Breast epithelium (tissue), 3 donors: ENCODE results near the gene CDKN2A.

ENCODE experiments used
- POLR2A ChIP-seq: fragments of 450-650 bp; IDR thresholded peaks from one replicate; pipeline ENCODE4 v1.6.1; 2016; ENCODE audit warnings: antibody characterized with exemption, mild to moderate bottlenecking, moderate library complexity
- POLR2AphosphoS5 ChIP-seq, 3 donors: sonication (generic); formaldehyde crosslinking; IDR thresholded peaks; one replicate each; pipeline ENCODE4 v1.6.1; 2017; ENCODE audit warnings: antibody characterized with exemption in 3 of 3
- TF ChIP-seq, protein P1 (sequence below), 3 donors: fragments of 450-650 bp; IDR thresholded peaks; one replicate each; pipeline ENCODE4 v1.5.1; 2016 to 2017; ENCODE audit warnings: antibody characterized with exemption in 3 of 3, mild to moderate bottlenecking in 3 of 3, moderate library complexity in 3 of 3

DNA sequence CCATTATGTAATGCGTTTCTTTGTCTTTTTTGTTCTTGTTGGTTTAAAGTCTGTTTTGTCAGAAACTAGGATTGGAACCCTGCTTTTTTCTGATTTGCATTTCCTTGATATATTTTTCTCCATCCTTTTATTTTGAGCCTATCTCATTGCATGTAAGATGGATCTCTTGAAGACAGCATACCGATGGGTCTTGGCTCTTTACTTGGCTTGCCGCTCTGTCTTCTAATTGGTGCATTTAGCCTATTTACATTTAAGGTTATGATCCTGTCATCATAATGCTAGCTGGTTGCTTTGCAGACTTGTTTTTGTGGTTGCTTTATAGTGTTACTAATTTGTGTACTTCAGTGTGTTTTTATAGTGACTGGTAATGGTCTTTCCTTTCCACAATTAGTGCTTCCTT, 28.2 kb upstream of the CDKN2A start:
- TF ChIP-seq POLR2AphosphoS5 (IDR thresholded peaks at IDR 0.05), result no peak
- TF ChIP-seq, protein P1, sequence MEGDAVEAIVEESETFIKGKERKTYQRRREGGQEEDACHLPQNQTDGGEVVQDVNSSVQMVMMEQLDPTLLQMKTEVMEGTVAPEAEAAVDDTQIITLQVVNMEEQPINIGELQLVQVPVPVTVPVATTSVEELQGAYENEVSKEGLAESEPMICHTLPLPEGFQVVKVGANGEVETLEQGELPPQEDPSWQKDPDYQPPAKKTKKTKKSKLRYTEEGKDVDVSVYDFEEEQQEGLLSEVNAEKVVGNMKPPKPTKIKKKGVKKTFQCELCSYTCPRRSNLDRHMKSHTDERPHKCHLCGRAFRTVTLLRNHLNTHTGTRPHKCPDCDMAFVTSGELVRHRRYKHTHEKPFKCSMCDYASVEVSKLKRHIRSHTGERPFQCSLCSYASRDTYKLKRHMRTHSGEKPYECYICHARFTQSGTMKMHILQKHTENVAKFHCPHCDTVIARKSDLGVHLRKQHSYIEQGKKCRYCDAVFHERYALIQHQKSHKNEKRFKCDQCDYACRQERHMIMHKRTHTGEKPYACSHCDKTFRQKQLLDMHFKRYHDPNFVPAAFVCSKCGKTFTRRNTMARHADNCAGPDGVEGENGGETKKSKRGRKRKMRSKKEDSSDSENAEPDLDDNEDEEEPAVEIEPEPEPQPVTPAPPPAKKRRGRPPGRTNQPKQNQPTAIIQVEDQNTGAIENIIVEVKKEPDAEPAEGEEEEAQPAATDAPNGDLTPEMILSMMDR (IDR thresholded peaks at IDR 0.05), result no peak
- TF ChIP-seq POLR2A, result no peak
